ENCODE results near the gene RABIF.

GRCh38 chr1:202836623-202837403 lies 52.1 kb downstream of the RABIF start:
- no peak for TF ChIP-seq ZNF274 (IDR thresholded peaks at IDR 0.05; ENCODE audit: low read depth, low read length)
- TF ChIP-seq YY1 (IDR thresholded peaks at IDR 0.05; ENCODE audit: insufficient read depth, insufficient read length) = no peak
